HEK293T (cell line): Measurements from ENCODE around the gene MBD4.

Experiments used
- BHLHE40 ChIP-seq: fragments of 450-650 bp; IDR thresholded peaks from 2 replicates; pipeline ENCODE4 v1.6.1; 2016; ENCODE audit warnings: mild to moderate bottlenecking, moderate library complexity, borderline replicate concordance
- CTBP1 ChIP-seq: fragments of 450-650 bp; IDR thresholded peaks from 2 replicates; pipeline ENCODE4 v1.6.1; 2016; ENCODE audit warnings: borderline replicate concordance
- ELF4 ChIP-seq: fragments of 450-650 bp; IDR thresholded peaks from 2 replicates; pipeline ENCODE4 v1.6.1; 2017; ENCODE audit warnings: antibody characterized with exemption
- FOXA1 ChIP-seq: fragments of 450-650 bp; IDR thresholded peaks from 2 replicates; pipeline ENCODE4 v1.6.1; 2016; ENCODE audit warnings: mild to moderate bottlenecking
- FOXK2 ChIP-seq: fragments of 450-650 bp; IDR thresholded peaks from 2 replicates; pipeline ENCODE4 v1.6.1; 2016; ENCODE audit warnings: mild to moderate bottlenecking
- FOXM1 ChIP-seq: fragments of 450-650 bp; IDR thresholded peaks from 2 replicates; pipeline ENCODE4 v1.6.1; 2017; ENCODE audit warnings: mild to moderate bottlenecking, borderline replicate concordance
- L3MBTL2 ChIP-seq: fragments of 450-650 bp; conservative IDR thresholded peaks from 2 replicates; pipeline ENCODE4 v1.6.1; 2016; ENCODE audit warnings: mild to moderate bottlenecking
- LEF1 ChIP-seq: fragments of 450-650 bp; IDR thresholded peaks from 2 replicates; pipeline ENCODE4 v1.6.1; 2017; ENCODE audit warnings: mild to moderate bottlenecking, borderline replicate concordance
- NFRKB ChIP-seq: fragments of 450-650 bp; IDR thresholded peaks from 2 replicates; pipeline ENCODE4 v1.6.1; 2016; ENCODE audit warnings: mild to moderate bottlenecking, moderate library complexity
- PKNOX1 ChIP-seq: fragments of 450-650 bp; IDR thresholded peaks from 2 replicates; pipeline ENCODE4 v1.6.1; 2016
- SP1 ChIP-seq: fragments of 450-650 bp; IDR thresholded peaks from 2 replicates; pipeline ENCODE4 v1.6.1; 2017
- SUZ12 ChIP-seq: fragments of 450-650 bp; IDR thresholded peaks from 2 replicates; pipeline ENCODE4 v1.6.1; 2016; ENCODE audit warnings: mild to moderate bottlenecking

DNA sequence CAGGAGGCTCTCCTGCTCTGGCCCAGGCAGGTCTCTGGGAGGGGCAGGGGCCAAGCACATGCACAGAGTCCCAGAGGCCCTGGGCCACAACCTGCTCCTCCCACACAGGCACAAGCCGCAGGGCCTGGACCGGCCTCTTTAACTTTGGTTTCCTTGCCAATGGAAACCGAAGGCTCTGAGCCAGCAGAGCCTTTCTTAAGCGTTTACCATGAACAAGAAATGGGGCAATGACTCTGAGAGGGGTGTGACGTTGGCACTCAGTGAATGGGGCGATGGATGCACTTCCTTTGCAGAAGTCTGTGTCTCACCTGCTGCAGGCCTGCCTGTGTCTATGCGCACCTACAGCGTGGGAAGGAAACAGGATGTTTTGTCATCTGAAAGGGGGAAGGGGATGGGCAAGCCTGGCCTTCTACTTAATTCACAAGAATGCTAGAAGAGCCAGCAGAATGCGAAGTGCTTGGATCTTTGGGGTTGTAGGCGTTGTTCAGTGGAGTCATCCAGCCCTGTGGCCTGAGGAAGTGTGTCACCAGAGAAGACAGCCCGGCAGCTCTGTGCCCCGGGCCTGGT lies 42.1 kb upstream of the MBD4 start:
- TF ChIP-seq FOXK2 (no peak), PKNOX1 (no peak), BHLHE40 (no peak), CTBP1 (no peak), SUZ12 (no peak), FOXM1 (no peak), ELF4 (no peak), SP1 (no peak), NFRKB (no peak), FOXA1 (no peak), LEF1 (no peak), L3MBTL2 (no peak)
